Chondrocyte (in vitro differentiated cells): ENCODE data around the gene PPP4R2. TPM values are rescaled to one million over a fixed set of nuclear protein-coding genes. Genes with fewer than 3 reads are reported as not detected.
A peak's percentile ranks its signal among the peaks of the same experiment; 100 is the strongest.

Experiments used
- DNase-seq: peaks from one replicate; pipeline ENCODE4 v3.0.0; 2021; ENCODE audit warnings: mixed read lengths, low spot score
- H3K27ac Mint-ChIP-seq: one replicate; pipeline ENCODE4 v1.8.0; 2021; ENCODE audit warnings: mild to moderate bottlenecking, moderate library complexity, mixed read lengths; ENCODE audit not compliant: unreplicated experiment
- H3K27me3 Mint-ChIP-seq: 2 replicates; pipeline ENCODE4 v1.8.0; 2021; ENCODE audit warnings: low read depth, mixed read lengths
- H3K36me3 Mint-ChIP-seq: 2 replicates; pipeline ENCODE4 v1.8.0; 2021; ENCODE audit warnings: low read depth, mixed read lengths
- H3K4me1 Mint-ChIP-seq: 2 replicates; pipeline ENCODE4 v1.8.0; 2021; ENCODE audit warnings: low read depth, mild to moderate bottlenecking, mixed read lengths
- H3K4me3 Mint-ChIP-seq: one replicate; pipeline ENCODE4 v1.8.0; 2021; ENCODE audit warnings: mild to moderate bottlenecking, moderate library complexity, mixed read lengths; ENCODE audit not compliant: unreplicated experiment
- H3K9me3 Mint-ChIP-seq: 2 replicates; pipeline ENCODE4 v1.8.0; 2021; ENCODE audit warnings: low read depth, mixed read lengths
- total RNA-seq: library from RNA; stranded (reverse); gene quantifications from 3 replicates; pipeline ENCODE4 v1.2.1, GENCODE V29; 2021
- TF ChIP-seq, protein P1 (sequence below): fragments of 200-600 bp; sonication (generic); IDR thresholded peaks from 2 replicates; pipeline ENCODE4 v1.5.0; 2021; ENCODE audit warnings: antibody characterized with exemption, mild to moderate bottlenecking, moderate library complexity

Gene PPP4R2
- total RNA-seq, 1 donor from 2014 or later, result 70.0 TPM

DNA sequence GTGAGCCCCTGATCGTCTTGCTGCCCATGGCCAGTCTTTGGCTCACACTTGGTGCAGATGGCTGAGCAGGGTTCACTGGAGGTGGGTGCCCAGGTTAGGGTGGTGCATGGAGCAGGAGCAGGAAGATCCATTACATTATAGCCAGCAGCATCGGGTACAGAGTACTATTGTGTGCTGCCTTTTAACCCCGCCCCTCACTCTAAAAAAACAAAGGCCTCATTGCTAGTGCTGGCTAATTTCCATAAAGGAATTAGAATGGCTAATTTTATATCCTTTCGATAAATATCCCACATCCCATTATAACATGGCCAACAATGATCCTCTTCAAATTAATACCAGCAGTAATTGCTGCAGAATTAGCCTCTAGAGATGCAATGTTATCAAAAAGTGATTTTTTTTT is 45.8 kb upstream of the PPP4R2 start:
- Mint-ChIP-seq H3K4me3 (no peak overlapping the region), H3K36me3 (peaks cover 12% of the 10 kb centered on the region), H3K9me3 (no peaks in the 10 kb centered on the region), H3K27me3 (no peaks in the 10 kb centered on the region), H3K27ac (no peak overlapping the region), H3K4me1 (peaks cover 12% of the 10 kb centered on the region)
- TF ChIP-seq, protein P1, sequence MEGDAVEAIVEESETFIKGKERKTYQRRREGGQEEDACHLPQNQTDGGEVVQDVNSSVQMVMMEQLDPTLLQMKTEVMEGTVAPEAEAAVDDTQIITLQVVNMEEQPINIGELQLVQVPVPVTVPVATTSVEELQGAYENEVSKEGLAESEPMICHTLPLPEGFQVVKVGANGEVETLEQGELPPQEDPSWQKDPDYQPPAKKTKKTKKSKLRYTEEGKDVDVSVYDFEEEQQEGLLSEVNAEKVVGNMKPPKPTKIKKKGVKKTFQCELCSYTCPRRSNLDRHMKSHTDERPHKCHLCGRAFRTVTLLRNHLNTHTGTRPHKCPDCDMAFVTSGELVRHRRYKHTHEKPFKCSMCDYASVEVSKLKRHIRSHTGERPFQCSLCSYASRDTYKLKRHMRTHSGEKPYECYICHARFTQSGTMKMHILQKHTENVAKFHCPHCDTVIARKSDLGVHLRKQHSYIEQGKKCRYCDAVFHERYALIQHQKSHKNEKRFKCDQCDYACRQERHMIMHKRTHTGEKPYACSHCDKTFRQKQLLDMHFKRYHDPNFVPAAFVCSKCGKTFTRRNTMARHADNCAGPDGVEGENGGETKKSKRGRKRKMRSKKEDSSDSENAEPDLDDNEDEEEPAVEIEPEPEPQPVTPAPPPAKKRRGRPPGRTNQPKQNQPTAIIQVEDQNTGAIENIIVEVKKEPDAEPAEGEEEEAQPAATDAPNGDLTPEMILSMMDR, result no peak
- no peak for DNase-seq

DNA sequence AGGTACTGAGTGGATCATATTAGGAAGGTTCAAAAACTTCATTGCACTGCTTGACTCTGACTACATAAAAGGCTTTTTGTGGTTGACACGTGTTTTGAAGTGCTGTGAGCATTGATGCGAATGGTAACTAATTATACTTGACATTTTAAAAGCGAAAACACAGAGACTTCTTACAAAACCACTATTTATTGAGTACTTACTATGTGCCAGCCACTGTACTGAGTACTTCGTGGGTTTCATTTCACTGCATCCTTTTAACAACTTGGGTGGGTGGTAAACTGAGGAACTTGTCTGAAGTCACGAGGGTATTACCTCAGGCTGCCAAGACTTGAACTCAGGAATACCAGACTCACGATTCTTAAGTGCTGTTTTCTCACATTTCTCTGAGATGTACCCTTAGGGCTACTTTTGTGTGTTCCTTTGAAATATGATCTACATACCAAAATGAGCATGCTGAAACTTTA is 45.3 kb upstream of the PPP4R2 start:
- H3K27ac Mint-ChIP-seq, result no peak overlapping the region
- H3K4me1 Mint-ChIP-seq, result peaks cover 12% of the 10 kb centered on the region
- H3K9me3 Mint-ChIP-seq, result no peaks in the 10 kb centered on the region
- H3K36me3 Mint-ChIP-seq, result peaks cover 12% of the 10 kb centered on the region
- TF ChIP-seq, protein P1, result no peak
- DNase-seq, result no peak
- no peak overlapping the region for H3K4me3 Mint-ChIP-seq
- H3K27me3 Mint-ChIP-seq, result no peaks in the 10 kb centered on the region

DNA sequence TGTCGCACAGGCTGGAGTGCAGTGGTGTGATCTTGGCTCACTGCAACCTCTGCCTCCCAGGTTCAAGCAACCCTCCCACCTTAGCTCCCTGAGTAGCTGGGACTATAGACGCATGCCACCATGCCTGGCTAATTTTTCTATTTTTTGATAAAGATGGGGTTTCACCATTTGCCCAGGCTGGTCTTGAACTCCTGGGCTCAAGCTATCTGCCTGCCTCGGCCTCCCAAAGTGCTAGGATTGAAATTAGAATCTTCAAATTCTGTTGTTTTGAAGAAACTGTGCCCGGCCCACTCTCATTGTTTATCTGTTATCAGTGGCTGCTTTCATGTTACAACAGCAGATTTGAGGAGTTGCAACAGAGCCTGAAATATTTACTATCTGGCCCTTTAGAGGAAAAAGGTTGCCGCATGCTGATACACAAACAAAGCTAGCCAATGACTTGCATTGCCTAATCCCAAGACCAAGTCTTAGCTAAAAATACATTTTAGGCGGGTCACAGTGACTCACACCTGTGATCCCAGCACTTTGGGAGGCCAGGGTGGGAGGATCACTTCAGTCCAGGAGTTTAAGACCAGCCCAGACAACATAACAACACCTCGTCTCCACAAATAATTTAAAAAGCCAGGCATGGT is 43.2 kb upstream of the PPP4R2 start:
- no peak overlapping the region for H3K4me3 Mint-ChIP-seq
- H3K27me3 Mint-ChIP-seq, result no peaks in the 10 kb centered on the region
- TF ChIP-seq, protein P1, result no peak
- no peak overlapping the region for H3K27ac Mint-ChIP-seq
- no peak for DNase-seq
- H3K9me3 Mint-ChIP-seq, result no peaks in the 10 kb centered on the region
- H3K36me3 Mint-ChIP-seq, result peaks cover 13% of the 10 kb centered on the region
- peaks cover 10% of the 10 kb centered on the region for H3K4me1 Mint-ChIP-seq

DNA sequence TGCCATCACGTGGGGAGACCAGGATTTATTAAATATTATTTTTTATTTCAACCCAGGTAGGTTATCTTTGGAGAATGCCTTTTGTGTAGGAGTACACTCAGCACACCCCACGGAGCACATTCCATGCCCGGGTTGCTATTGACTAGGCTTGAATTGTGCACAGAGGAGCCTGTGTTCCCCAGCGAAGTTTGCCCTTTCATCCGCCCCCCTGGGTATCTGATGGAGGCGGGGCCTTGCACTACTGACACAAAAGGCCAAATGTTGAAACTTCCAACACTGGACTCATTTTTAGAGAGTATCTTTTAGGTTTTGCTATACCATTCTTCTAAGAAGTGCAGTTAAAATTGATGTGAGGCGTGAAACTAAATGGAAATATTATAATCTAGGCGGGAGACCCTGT is 39.3 kb upstream of the PPP4R2 start:
- H3K27me3 Mint-ChIP-seq, result no peaks in the 10 kb centered on the region
- DNase-seq, result no peak
- peak overlapping the region; percentile 29 for H3K27ac Mint-ChIP-seq
- H3K9me3 Mint-ChIP-seq, result no peaks in the 10 kb centered on the region
- H3K4me1 Mint-ChIP-seq, result peaks cover 13% of the 10 kb centered on the region
- no peak overlapping the region for H3K4me3 Mint-ChIP-seq
- peaks cover 18% of the 10 kb centered on the region for H3K36me3 Mint-ChIP-seq
- TF ChIP-seq, protein P1, result no peak

DNA sequence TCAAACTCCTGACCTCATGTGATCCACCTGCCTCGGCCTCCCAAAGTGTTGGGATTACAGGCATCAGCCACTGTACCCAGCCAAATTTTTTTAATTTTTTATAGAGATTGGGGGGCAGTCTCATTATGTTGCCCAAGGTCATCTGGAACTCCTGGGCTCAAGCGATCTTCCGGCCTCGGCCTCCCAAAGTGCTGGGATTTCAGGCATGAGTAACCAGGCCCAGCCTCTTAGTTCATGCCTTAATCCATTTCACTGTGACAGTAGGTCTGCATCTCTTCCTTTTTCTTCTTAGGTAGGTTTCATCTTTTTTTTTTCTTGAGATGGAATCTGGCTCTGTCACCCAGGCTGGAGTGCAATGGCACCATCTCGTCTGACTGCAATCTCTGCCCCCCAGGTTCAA is 37.3 kb upstream of the PPP4R2 start:
- no peak overlapping the region for H3K27ac Mint-ChIP-seq
- DNase-seq, result no peak
- peaks cover 9% of the 10 kb centered on the region for H3K4me1 Mint-ChIP-seq
- H3K36me3 Mint-ChIP-seq, result peaks cover 21% of the 10 kb centered on the region
- H3K4me3 Mint-ChIP-seq, result no peak overlapping the region
- H3K9me3 Mint-ChIP-seq, result no peaks in the 10 kb centered on the region
- H3K27me3 Mint-ChIP-seq, result no peaks in the 10 kb centered on the region
- TF ChIP-seq, protein P1, result no peak
